Measurements from ENCODE around the gene MYLK. TPM values are rescaled to one million over a fixed set of nuclear protein-coding genes. Genes with fewer than 3 reads are reported as not detected.
A peak's percentile ranks its signal among the peaks of the same experiment; 100 is the strongest.

The MYLK gene
- total and polyA plus RNA-seq, 10 of the 15 experiments (the other 5 are each of a cell fraction or from before 2014, with no cell fraction given): 0.04 to 1.6 (median 0.42) TPM; not detected in 1

DNA sequence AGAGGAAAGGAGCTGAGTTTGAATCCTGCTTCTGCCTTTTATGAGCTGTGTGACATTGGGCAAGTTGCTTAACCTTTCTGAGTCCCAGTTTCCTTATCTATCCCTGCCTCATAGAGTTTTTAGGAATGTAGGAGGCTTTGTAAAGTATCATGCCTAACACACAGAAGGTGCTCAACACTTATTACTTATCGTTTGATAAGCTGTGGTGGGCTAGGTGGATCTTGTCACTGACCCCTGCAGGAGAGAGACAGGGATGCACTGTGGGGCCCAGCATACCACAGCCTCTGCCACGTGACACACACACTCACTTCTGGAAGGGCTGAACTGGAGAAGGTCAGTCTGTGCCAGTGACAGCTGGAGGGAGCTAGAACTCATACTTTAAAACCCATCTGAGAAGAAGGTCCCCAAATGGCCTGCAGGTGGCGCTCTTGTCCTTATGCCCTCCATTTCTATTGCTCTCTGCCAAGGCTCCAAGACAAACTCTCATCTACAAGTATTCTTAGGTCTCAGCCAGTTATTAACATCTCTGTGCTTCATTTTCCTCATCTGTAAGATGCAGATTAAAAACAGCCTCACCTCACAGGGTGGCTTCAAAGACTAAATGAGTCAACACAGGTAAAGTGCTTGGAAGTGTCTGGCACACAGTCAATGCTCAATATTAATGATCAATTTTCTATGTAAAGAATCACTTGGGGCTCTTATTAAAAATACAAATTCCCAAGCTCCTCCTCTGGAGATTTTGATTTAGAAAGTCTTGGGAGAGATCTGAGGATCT, 241.8 kb downstream of the MYLK start:
- POLR2A ChIA-PET: no interaction called here
- peak; percentile 34 for DNase-seq (ENCODE audit: low read depth, low spot score)
- RAD21 ChIA-PET (ENCODE audit: unreplicated experiment): interaction anchor here (0.5 to 1.3 kb wide), 4 partner anchors 17 to 171 kb away, joined by 3 read pairs; no protein-coding TSS in a partner anchor
- SMC1A ChIA-PET (ENCODE audit: uncharacterized antibody, unreplicated experiment): interaction anchor here (0.6 to 1.6 kb wide), 13 partner anchors 10 to 103 kb away, joined by 3 to 5 read pairs (median 3); no protein-coding TSS in a partner anchor
- CTCF ChIA-PET: interaction anchor here (0.7 to 3.5 kb wide), 33 partner anchors 9 to 440 kb away, joined by 3 to 32 read pairs (median 5); partner anchors contain the start of gene HACD2
- FAIRE-seq: peak; percentile 95
- no peaks in the 10 kb centered on the region; the same call in 1 of the 2 replicates for H4K20me1 ChIP-seq (ENCODE audit: control insufficient read depth, insufficient read depth)
- intact Hi-C loops (cut with micrococcal nuclease; ENCODE audit: unreplicated experiment): no loop called here
- no peaks in the 10 kb centered on the region for H3K9me3 ChIP-seq (replicated peaks; ENCODE audit: control insufficient read depth, insufficient read depth, low read length)
- no peaks in the 10 kb centered on the region for H3K36me3 ChIP-seq (ENCODE audit: control insufficient read depth in 2 of 2, insufficient read depth in 2 of 2, low read length in 1 of 2)
- H3K27me3 ChIP-seq (replicated peaks in 1 of 2; ENCODE audit: control insufficient read depth in 2 of 2, insufficient read depth in 2 of 2, low read length in 1 of 2): no peaks in the 10 kb centered on the region
- H2AFZ ChIP-seq (ENCODE audit: control insufficient read depth, low read depth, low read length): no peak overlapping the region
- H3K9ac ChIP-seq (ENCODE audit: control insufficient read depth, insufficient read depth, low read length): no peak overlapping the region
- 18% methylated on average over 3 of the region's 3 CpGs for WGBS (ENCODE audit: insufficient coverage, insufficient replicate concordance, low lambda C conversion rate, missing lambda C conversion rate)
- H3K4me3 ChIP-seq: no peak overlapping the region
- no peaks in the 10 kb centered on the region for H3K79me2 ChIP-seq (ENCODE audit: control insufficient read depth, insufficient read depth, low read length)
- no peak overlapping the region for H3K4me2 ChIP-seq (ENCODE audit: control insufficient read depth, insufficient read depth)
- H3K27ac ChIP-seq (ENCODE audit: control insufficient read depth, insufficient read depth): no peak overlapping the region
- no peaks in the 10 kb centered on the region for H3K4me1 ChIP-seq (ENCODE audit: control insufficient read depth, insufficient read depth, low read length)
- BruUV-seq (replicated peaks): no TSS peak
- peak; percentile 99 for ATAC-seq
- in situ Hi-C loops (cut with MboI): loop anchor here (5.0 kb wide), 1 partner anchor 75 kb away; no protein-coding TSS in a partner anchor
- TF ChIP-seq, protein P1, sequence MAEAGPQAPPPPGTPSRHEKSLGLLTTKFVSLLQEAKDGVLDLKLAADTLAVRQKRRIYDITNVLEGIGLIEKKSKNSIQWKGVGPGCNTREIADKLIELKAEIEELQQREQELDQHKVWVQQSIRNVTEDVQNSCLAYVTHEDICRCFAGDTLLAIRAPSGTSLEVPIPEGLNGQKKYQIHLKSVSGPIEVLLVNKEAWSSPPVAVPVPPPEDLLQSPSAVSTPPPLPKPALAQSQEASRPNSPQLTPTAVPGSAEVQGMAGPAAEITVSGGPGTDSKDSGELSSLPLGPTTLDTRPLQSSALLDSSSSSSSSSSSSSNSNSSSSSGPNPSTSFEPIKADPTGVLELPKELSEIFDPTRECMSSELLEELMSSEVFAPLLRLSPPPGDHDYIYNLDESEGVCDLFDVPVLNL (IDR thresholded peaks at IDR 0.05; ENCODE audit: low read depth, low read length): no peak
- peak; percentile 74 for TF ChIP-seq YY1 (IDR thresholded peaks at IDR 0.05; ENCODE audit: low read depth, low read length)
- peak; percentile 51 for TF ChIP-seq SMC3 (IDR thresholded peaks at IDR 0.05; ENCODE audit: borderline replicate concordance, low read length)
- peak; percentile 44 for TF ChIP-seq RUNX3 (IDR thresholded peaks at IDR 0.05; ENCODE audit: low read length)
- TF ChIP-seq, protein P2, sequence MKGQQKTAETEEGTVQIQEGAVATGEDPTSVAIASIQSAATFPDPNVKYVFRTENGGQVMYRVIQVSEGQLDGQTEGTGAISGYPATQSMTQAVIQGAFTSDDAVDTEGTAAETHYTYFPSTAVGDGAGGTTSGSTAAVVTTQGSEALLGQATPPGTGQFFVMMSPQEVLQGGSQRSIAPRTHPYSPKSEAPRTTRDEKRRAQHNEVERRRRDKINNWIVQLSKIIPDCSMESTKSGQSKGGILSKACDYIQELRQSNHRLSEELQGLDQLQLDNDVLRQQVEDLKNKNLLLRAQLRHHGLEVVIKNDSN (IDR thresholded peaks at IDR 0.05; ENCODE audit: borderline replicate concordance, extremely low read length, insufficient read depth, low read depth, low read length): peak; percentile 78
- TF ChIP-seq, protein P3, sequence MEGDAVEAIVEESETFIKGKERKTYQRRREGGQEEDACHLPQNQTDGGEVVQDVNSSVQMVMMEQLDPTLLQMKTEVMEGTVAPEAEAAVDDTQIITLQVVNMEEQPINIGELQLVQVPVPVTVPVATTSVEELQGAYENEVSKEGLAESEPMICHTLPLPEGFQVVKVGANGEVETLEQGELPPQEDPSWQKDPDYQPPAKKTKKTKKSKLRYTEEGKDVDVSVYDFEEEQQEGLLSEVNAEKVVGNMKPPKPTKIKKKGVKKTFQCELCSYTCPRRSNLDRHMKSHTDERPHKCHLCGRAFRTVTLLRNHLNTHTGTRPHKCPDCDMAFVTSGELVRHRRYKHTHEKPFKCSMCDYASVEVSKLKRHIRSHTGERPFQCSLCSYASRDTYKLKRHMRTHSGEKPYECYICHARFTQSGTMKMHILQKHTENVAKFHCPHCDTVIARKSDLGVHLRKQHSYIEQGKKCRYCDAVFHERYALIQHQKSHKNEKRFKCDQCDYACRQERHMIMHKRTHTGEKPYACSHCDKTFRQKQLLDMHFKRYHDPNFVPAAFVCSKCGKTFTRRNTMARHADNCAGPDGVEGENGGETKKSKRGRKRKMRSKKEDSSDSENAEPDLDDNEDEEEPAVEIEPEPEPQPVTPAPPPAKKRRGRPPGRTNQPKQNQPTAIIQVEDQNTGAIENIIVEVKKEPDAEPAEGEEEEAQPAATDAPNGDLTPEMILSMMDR (IDR thresholded peaks at IDR 0.05 in 2 of 3, conservative IDR thresholded peaks at IDR 0.05 in 1 of 3; ENCODE audit: control insufficient read depth in 2 of 3, extremely low read depth in 1 of 3, insufficient read depth in 1 of 3, low read depth in 3 of 3, low read length in 3 of 3): peak; percentile 80 to 89 (median 85)
- no peak for TF ChIP-seq NFYA (IDR thresholded peaks at IDR 0.05; ENCODE audit: borderline replicate concordance, low read depth, low read length)
- TF ChIP-seq ETV6 (conservative IDR thresholded peaks at IDR 0.05 in 1 of 2, IDR thresholded peaks at IDR 0.05 in 1 of 2; ENCODE audit: borderline replicate concordance in 1 of 2, low read depth in 1 of 2): no peak
- TF ChIP-seq TAF1 (IDR thresholded peaks at IDR 0.05; ENCODE audit: borderline replicate concordance, low read depth, low read length): no peak
- TF ChIP-seq BHLHE40 (IDR thresholded peaks at IDR 0.05; ENCODE audit: borderline replicate concordance in 1 of 2, low read depth in 2 of 2, low read length in 1 of 2): peak in 1 of 2 experiments; percentile 43; a peak in 1 of 4 replicates
- TF ChIP-seq RAD51 (IDR thresholded peaks at IDR 0.05): peak; percentile 76
- TF ChIP-seq SIN3A (IDR thresholded peaks at IDR 0.05; ENCODE audit: low read depth, low read length): no peak
- TF ChIP-seq, protein P4, sequence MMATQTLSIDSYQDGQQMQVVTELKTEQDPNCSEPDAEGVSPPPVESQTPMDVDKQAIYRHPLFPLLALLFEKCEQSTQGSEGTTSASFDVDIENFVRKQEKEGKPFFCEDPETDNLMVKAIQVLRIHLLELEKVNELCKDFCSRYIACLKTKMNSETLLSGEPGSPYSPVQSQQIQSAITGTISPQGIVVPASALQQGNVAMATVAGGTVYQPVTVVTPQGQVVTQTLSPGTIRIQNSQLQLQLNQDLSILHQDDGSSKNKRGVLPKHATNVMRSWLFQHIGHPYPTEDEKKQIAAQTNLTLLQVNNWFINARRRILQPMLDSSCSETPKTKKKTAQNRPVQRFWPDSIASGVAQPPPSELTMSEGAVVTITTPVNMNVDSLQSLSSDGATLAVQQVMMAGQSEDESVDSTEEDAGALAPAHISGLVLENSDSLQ (IDR thresholded peaks at IDR 0.05): 0 out of 2 replicates have a peak, but pooled peaks have one; percentile 9
- TF ChIP-seq TCF12 (IDR thresholded peaks at IDR 0.05; ENCODE audit: low read depth, low read length): 0 out of 2 replicates have a peak, but pooled peaks have one; percentile 51
- no peak for TF ChIP-seq SP1 (IDR thresholded peaks at IDR 0.05; ENCODE audit: low read depth, low read length)
- TF ChIP-seq RAD21 (IDR thresholded peaks at IDR 0.05; ENCODE audit: insufficient read depth, low read depth, low read length): peak; percentile 54
